ENCODE data around the gene NET1.

- TF ChIP-seq POLR2AphosphoS5 (IDR thresholded peaks at IDR 0.05; ENCODE audit: borderline replicate concordance, low read depth, low read length) = no peak
- no peak for TF ChIP-seq EZH2 (IDR thresholded peaks at IDR 0.05)
Measured at GRCh38 chr10:5497948-5498730, 85.8 kb downstream of the NET1 start.
